WTC11 (cell line): ENCODE measurements around the gene TDRD9. TPM values are rescaled to one million over a fixed set of nuclear protein-coding genes. Genes with fewer than 3 reads are reported as not detected.

Source experiments
- ATAC-seq: fragments of 200-7000 bp; cut with Tn5 transposase; 2 replicates; pipeline ENCODE4 v1.10.0; 2021; ENCODE audit warnings: mild to moderate bottlenecking, moderate library complexity
- CTCF ChIA-PET: fragments of 300-600 bp; sonication (Branson Sonifier 250); formaldehyde crosslinking; loops from one replicate; lab custom pipeline; 2021; ENCODE audit warnings: antibody characterized with exemption; lab: Charles Lee
- POLR2A ChIA-PET: fragments of 350-600 bp; sonication (Branson Sonifier 250); formaldehyde crosslinking; loops from one replicate; lab custom pipeline; 2021; ENCODE audit warnings: antibody characterized with exemption; lab: Charles Lee
- DNase-seq: peaks from one replicate; pipeline ENCODE4 v3.0.0; 2021; ENCODE audit warnings: low spot score
- H3K27ac Mint-ChIP-seq: 2 replicates; pipeline ENCODE4 v1.8.0; 2021; ENCODE audit warnings: mixed read lengths
- H3K27me3 Mint-ChIP-seq: 2 replicates; pipeline ENCODE4 v1.8.0; 2021; ENCODE audit warnings: low read depth, mild to moderate bottlenecking, moderate library complexity, mixed read lengths
- H3K36me3 Mint-ChIP-seq: 2 replicates; pipeline ENCODE4 v1.8.0; 2021; ENCODE audit warnings: mixed read lengths
- H3K4me1 Mint-ChIP-seq: 2 replicates; pipeline ENCODE4 v1.8.0; 2022; ENCODE audit warnings: mixed read lengths
- H3K4me3 Mint-ChIP-seq: 2 replicates; pipeline ENCODE4 v1.8.0; 2021; ENCODE audit warnings: mild to moderate bottlenecking, moderate library complexity, mixed read lengths
- H3K9me3 Mint-ChIP-seq: 2 replicates; pipeline ENCODE4 v1.8.0; 2021; ENCODE audit warnings: mixed read lengths
- ATF1 ChIP-seq: sonication (generic); formaldehyde crosslinking; IDR thresholded peaks from 2 replicates; pipeline ENCODE4 v1.8.1; 2023; ENCODE audit warnings: mild to moderate bottlenecking, moderate library complexity, missing genetic modification reagents
- MLX ChIP-seq: sonication (generic); formaldehyde crosslinking; IDR thresholded peaks from 2 replicates; pipeline ENCODE4 v1.8.1; 2023; ENCODE audit warnings: mild to moderate bottlenecking, missing genetic modification reagents, moderate library complexity
- RORB ChIP-seq: fragments of 250-450 bp; sonication (Bioruptor Pico); IDR thresholded peaks from 2 replicates; pipeline ENCODE4 v1.9.0; 2021; ENCODE audit warnings: mild to moderate bottlenecking
- SP1 ChIP-seq: sonication (generic); formaldehyde crosslinking; conservative IDR thresholded peaks from 2 replicates; pipeline ENCODE4 v1.8.1; 2022; ENCODE audit warnings: missing genetic modification reagents
- ZNF425 ChIP-seq: fragments of 250-450 bp; sonication (Bioruptor Pico); conservative IDR thresholded peaks from 2 replicates; pipeline ENCODE4 v1.9.0; 2021; ENCODE audit warnings: mild to moderate bottlenecking
- total RNA-seq: library from RNA; stranded (reverse); gene quantifications from 3 replicates; pipeline ENCODE4 v1.2.3, GENCODE V29; 2021
- TF ChIP-seq, protein P1 (sequence below): fragments of 250-450 bp; sonication (Bioruptor Pico); IDR thresholded peaks from 2 replicates; pipeline ENCODE4 v1.9.0; 2021; ENCODE audit warnings: mild to moderate bottlenecking
- TF ChIP-seq, protein P2 (sequence below): sonication (generic); formaldehyde crosslinking; IDR thresholded peaks from 2 replicates; pipeline ENCODE4 v1.8.1; 2022; ENCODE audit warnings: low read depth, mild to moderate bottlenecking, moderate library complexity, missing genetic modification reagents, borderline replicate concordance
- TF ChIP-seq, protein P3 (sequence below): sonication (generic); formaldehyde crosslinking; IDR thresholded peaks from 2 replicates; pipeline ENCODE4 v1.8.0; 2023; ENCODE audit warnings: mild to moderate bottlenecking, missing genetic modification reagents
- TF ChIP-seq, protein P4 (sequence below): sonication (generic); formaldehyde crosslinking; IDR thresholded peaks from 2 replicates; pipeline ENCODE4 v1.8.1; 2022; ENCODE audit warnings: missing genetic modification reagents, borderline replicate concordance

Gene TDRD9
- total RNA-seq, 1 experiment from 2014 or later, result 0.17 TPM

GRCh38 chr14:103904493-103905107 lies 23.7 kb upstream of the TDRD9 start:
- H3K36me3 Mint-ChIP-seq, result no peaks in the 10 kb centered on the region
- H3K4me3 Mint-ChIP-seq, result no peak overlapping the region
- H3K27me3 Mint-ChIP-seq, result no peaks in the 10 kb centered on the region
- CTCF ChIA-PET, result interaction anchor here (0.6 to 2.9 kb wide), 5 partner anchors 20 to 173 kb away, joined by 4 to 24 read pairs (median 7); partner anchors contain the start of gene RD3L
- DNase-seq, result no peak
- no peak for ATAC-seq
- H3K4me1 Mint-ChIP-seq, result peaks cover 2% of the 10 kb centered on the region
- H3K27ac Mint-ChIP-seq, result no peak overlapping the region
- no peaks in the 10 kb centered on the region for H3K9me3 Mint-ChIP-seq
- POLR2A ChIA-PET, result no interaction called here
- no peak for TF ChIP-seq RORB (CRISPR knock-in tag)
- TF ChIP-seq, protein P1, sequence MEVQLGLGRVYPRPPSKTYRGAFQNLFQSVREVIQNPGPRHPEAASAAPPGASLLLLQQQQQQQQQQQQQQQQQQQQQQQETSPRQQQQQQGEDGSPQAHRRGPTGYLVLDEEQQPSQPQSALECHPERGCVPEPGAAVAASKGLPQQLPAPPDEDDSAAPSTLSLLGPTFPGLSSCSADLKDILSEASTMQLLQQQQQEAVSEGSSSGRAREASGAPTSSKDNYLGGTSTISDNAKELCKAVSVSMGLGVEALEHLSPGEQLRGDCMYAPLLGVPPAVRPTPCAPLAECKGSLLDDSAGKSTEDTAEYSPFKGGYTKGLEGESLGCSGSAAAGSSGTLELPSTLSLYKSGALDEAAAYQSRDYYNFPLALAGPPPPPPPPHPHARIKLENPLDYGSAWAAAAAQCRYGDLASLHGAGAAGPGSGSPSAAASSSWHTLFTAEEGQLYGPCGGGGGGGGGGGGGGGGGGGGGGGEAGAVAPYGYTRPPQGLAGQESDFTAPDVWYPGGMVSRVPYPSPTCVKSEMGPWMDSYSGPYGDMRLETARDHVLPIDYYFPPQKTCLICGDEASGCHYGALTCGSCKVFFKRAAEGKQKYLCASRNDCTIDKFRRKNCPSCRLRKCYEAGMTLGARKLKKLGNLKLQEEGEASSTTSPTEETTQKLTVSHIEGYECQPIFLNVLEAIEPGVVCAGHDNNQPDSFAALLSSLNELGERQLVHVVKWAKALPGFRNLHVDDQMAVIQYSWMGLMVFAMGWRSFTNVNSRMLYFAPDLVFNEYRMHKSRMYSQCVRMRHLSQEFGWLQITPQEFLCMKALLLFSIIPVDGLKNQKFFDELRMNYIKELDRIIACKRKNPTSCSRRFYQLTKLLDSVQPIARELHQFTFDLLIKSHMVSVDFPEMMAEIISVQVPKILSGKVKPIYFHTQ (CRISPR knock-in tag), result no peak
- no peak for TF ChIP-seq SP1
- TF ChIP-seq, protein P2, sequence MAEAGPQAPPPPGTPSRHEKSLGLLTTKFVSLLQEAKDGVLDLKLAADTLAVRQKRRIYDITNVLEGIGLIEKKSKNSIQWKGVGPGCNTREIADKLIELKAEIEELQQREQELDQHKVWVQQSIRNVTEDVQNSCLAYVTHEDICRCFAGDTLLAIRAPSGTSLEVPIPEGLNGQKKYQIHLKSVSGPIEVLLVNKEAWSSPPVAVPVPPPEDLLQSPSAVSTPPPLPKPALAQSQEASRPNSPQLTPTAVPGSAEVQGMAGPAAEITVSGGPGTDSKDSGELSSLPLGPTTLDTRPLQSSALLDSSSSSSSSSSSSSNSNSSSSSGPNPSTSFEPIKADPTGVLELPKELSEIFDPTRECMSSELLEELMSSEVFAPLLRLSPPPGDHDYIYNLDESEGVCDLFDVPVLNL (CRISPR knock-in tag), result no peak
- no peak for TF ChIP-seq ZNF425 (CRISPR knock-in tag)
- TF ChIP-seq MLX (CRISPR knock-in tag), result no peak

- Mint-ChIP-seq H3K4me3 (no peak overlapping the region), H3K4me1 (peaks cover 14% of the 10 kb centered on the region), H3K27me3 (no peaks in the 10 kb centered on the region), H3K27ac (peak overlapping the region; percentile 58; the same call in 1 of the 2 replicates), H3K9me3 (no peaks in the 10 kb centered on the region), H3K36me3 (no peaks in the 10 kb centered on the region)
- POLR2A ChIA-PET, result no interaction called here
- peak; percentile 67 for ATAC-seq
- CTCF ChIA-PET, result interaction anchor here (0.6 to 2.9 kb wide), 24 partner anchors 12 to 188 kb away, joined by 3 to 24 read pairs (median 4); partner anchors contain the start of genes PPP1R13B and RD3L
- TF ChIP-seq ATF1 (CRISPR knock-in tag), result no peak
- TF ChIP-seq, protein P3, sequence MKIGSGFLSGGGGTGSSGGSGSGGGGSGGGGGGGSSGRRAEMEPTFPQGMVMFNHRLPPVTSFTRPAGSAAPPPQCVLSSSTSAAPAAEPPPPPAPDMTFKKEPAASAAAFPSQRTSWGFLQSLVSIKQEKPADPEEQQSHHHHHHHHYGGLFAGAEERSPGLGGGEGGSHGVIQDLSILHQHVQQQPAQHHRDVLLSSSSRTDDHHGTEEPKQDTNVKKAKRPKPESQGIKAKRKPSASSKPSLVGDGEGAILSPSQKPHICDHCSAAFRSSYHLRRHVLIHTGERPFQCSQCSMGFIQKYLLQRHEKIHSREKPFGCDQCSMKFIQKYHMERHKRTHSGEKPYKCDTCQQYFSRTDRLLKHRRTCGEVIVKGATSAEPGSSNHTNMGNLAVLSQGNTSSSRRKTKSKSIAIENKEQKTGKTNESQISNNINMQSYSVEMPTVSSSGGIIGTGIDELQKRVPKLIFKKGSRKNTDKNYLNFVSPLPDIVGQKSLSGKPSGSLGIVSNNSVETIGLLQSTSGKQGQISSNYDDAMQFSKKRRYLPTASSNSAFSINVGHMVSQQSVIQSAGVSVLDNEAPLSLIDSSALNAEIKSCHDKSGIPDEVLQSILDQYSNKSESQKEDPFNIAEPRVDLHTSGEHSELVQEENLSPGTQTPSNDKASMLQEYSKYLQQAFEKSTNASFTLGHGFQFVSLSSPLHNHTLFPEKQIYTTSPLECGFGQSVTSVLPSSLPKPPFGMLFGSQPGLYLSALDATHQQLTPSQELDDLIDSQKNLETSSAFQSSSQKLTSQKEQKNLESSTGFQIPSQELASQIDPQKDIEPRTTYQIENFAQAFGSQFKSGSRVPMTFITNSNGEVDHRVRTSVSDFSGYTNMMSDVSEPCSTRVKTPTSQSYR (CRISPR knock-in tag), result no peak
- TF ChIP-seq, protein P4, sequence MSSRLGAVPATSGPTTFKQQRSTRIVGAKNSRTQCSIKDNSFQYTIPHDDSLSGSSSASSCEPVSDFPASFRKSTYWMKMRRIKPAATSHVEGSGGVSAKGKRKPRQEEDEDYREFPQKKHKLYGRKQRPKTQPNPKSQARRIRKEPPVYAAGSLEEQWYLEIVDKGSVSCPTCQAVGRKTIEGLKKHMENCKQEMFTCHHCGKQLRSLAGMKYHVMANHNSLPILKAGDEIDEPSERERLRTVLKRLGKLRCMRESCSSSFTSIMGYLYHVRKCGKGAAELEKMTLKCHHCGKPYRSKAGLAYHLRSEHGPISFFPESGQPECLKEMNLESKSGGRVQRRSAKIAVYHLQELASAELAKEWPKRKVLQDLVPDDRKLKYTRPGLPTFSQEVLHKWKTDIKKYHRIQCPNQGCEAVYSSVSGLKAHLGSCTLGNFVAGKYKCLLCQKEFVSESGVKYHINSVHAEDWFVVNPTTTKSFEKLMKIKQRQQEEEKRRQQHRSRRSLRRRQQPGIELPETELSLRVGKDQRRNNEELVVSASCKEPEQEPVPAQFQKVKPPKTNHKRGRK (CRISPR knock-in tag), result no peak
- TF ChIP-seq, all 79 proteins: peak for 0
- peak; percentile 61 for DNase-seq
Observed at GRCh38 chr14:103905842-103906456, 22.3 kb upstream of the TDRD9 start.
